GM12891 (cell line): Measurements from ENCODE around the gene ZNF107.

Experiments
- PAX5 ChIP-seq: IDR thresholded peaks from 2 replicates; pipeline ENCODE4 v1.6.1; 2011; ENCODE audit warnings: low read length, moderate library complexity, mild to moderate bottlenecking; ENCODE audit not compliant: insufficient read depth, severe bottlenecking
- POLR2A ChIP-seq: IDR thresholded peaks from 2 replicates; pipeline ENCODE4 v1.6.1; 2011; ENCODE audit warnings: low read depth, low read length, control low read depth
- POLR2AphosphoS5 ChIP-seq: IDR thresholded peaks from 2 replicates; pipeline ENCODE4 v1.6.1; 2011; ENCODE audit warnings: low read depth, low read length, control low read depth
- POU2F2 ChIP-seq: IDR thresholded peaks from 2 replicates; pipeline ENCODE4 v1.6.1; 2011; ENCODE audit warnings: low read depth, mild to moderate bottlenecking, control low read depth, low read length, moderate library complexity
- SPI1 ChIP-seq: IDR thresholded peaks from 2 replicates; pipeline ENCODE4 v1.6.1; 2011; ENCODE audit warnings: low read depth, low read length, control low read depth
- TAF1 ChIP-seq: IDR thresholded peaks from 2 replicates; pipeline ENCODE4 v1.6.1; 2011; ENCODE audit warnings: low read depth, low read length, control low read depth

- no peak for TF ChIP-seq POLR2AphosphoS5
- no peak for TF ChIP-seq POLR2A
- no peak for TF ChIP-seq POU2F2
- no peak for TF ChIP-seq TAF1
- peak; percentile 62 for TF ChIP-seq SPI1
- TF ChIP-seq PAX5 = no peak
Measured at GRCh38 chr7:64672414-64672813, 6.5 kb downstream of the ZNF107 start.
